Progenitor cell of endocrine pancreas (in vitro differentiated cells): Measurements from ENCODE around the gene RBM8A. TPM values are rescaled to one million over a fixed set of nuclear protein-coding genes. Genes with fewer than 3 reads are reported as not detected.
A peak's percentile ranks its signal among the peaks of the same experiment; 100 is the strongest.

Source experiments
- DNase-seq: peaks from one replicate; pipeline ENCODE4 v3.0.0; 2021; ENCODE audit warnings: low spot score; ENCODE audit not compliant: unreplicated experiment
- H3K27ac Mint-ChIP-seq: 2 replicates; pipeline ENCODE4 v1.8.0; 2021; ENCODE audit warnings: mild to moderate bottlenecking, moderate library complexity, mixed read lengths
- H3K27me3 Mint-ChIP-seq: 2 replicates; pipeline ENCODE4 v1.8.0; 2021; ENCODE audit warnings: mixed read lengths
- H3K36me3 Mint-ChIP-seq: 2 replicates; pipeline ENCODE4 v1.8.0; 2022; ENCODE audit warnings: mixed read lengths; ENCODE audit not compliant: insufficient read depth
- H3K4me1 Mint-ChIP-seq: 2 replicates; pipeline ENCODE4 v1.8.0; 2021; ENCODE audit warnings: low read depth, mixed read lengths
- H3K4me3 Mint-ChIP-seq: 2 replicates; pipeline ENCODE4 v1.8.0; 2021; ENCODE audit warnings: low read depth, mild to moderate bottlenecking, moderate library complexity, mixed read lengths
- H3K9me3 Mint-ChIP-seq: 2 replicates; pipeline ENCODE4 v1.8.0; 2021; ENCODE audit warnings: low read depth, mixed read lengths
- CTCF ChIP-seq: fragments of 200-600 bp; sonication (generic); IDR thresholded peaks from one replicate; pipeline ENCODE4 v1.5.0; 2021; ENCODE audit warnings: antibody characterized with exemption, mild to moderate bottlenecking; ENCODE audit not compliant: unreplicated experiment
- total RNA-seq: library from RNA; stranded (reverse); gene quantifications from 2 replicates; pipeline ENCODE4 v1.2.1, GENCODE V29; 2021

Gene RBM8A
- total RNA-seq, 1 donor from 2014 or later: 173 TPM

DNA sequence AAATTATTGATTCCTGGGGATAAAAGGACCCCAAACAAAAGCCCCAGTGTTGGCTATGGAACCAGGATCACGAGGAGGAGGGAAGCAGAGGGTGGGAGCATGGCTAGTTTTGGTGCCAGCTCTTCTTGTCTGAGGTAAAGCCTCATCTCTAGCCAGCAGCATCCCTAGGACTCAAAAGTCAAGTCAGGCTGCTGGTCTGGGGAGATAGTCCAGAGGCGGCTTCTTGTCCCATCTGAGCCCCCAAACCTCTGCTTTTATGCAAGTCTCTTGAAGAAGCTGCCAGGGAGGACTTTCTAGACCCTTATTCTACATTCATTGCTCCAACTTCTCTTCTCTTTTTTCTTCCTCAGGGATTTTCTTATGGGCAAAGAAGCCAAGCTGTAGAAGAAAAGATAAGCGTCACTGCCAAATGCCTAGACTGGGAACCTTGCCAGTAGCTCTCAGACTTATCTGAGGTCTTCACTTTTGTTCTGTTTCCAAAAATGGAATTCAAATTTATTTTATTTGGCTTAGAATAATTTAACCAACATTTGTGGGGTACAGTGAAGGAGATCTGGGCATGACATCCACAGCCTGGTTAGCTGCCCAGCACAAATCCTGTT is 34.7 kb downstream of the RBM8A start:
- no peak for DNase-seq
- H3K4me3 Mint-ChIP-seq: peak overlapping the region; percentile 51
- no peaks in the 10 kb centered on the region for H3K27me3 Mint-ChIP-seq
- H3K36me3 Mint-ChIP-seq: no peaks in the 10 kb centered on the region
- no peak for TF ChIP-seq CTCF
- H3K9me3 Mint-ChIP-seq: no peaks in the 10 kb centered on the region
- H3K4me1 Mint-ChIP-seq: peaks cover 24% of the 10 kb centered on the region
- H3K27ac Mint-ChIP-seq: peak overlapping the region; percentile 94

DNA sequence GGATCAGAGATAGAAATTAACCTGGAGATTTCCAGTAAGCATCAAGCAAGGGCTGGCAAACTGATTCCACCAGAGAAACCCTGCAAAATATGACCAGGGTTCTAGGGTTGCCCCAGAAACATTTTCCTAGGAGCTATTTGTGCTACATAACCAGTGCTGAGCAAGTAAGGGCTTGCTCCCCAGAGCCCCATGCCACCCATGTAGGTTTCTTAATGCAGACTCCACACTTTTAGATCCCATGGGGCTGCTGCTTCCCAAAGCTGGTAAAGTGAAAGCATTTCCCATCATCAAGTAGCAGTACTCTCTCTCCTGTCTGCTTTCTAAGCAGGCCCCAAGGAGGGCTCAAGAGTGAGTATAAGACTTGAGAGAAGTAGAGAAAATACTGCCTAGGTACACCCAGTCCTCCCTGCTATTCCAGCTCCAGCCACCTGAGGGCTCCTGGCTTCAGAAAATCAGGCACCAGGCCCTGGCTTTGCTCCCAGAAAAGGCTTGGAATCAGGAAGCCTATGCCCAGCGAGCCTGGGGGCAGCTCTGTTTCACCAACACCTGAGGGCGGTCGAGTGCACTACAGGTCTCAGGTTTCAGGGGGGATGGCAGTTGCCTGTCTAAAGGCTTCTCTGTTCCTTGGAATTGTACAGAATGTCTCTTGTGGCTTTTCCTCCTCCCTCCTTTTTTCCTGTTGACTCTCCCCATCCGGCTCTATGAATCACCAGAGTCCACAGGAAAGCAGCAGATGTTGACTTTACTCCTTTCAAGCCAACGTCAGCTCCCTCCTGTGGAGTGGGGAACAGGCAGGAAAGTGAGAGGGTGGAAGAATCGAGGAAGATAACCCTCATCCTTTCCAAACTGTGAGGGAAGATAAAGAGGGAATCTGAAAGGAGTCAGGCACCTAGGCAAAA is 35.4 kb downstream of the RBM8A start:
- Mint-ChIP-seq H3K27ac (peak overlapping the region; percentile 94), H3K36me3 (no peaks in the 10 kb centered on the region), H3K4me1 (peaks cover 29% of the 10 kb centered on the region), H3K27me3 (peaks cover 1% of the 10 kb centered on the region), H3K4me3 (peak overlapping the region; percentile 51), H3K9me3 (no peaks in the 10 kb centered on the region)
- DNase-seq: peak; percentile 89
- TF ChIP-seq CTCF: no peak

DNA sequence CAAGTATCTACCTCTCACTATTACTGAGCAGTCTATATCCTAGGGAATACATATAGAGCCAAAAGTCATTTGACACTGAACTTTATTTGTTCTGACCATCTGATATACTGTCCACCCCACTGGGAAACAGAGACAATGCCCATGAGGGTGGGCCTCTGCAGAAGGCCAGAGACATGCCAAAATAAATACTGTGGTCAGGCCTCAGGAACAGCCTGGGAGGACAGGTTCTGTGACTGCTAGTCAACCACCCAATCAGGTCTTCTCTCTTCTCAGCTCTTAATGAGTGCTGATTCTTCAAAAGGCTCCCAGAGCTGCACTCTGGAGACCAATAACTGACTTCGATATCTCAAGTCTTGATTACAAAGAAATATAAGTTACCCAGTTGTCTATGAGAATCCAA is 36.1 kb downstream of the RBM8A start:
- Mint-ChIP-seq H3K27ac (peak overlapping the region; percentile 45), H3K27me3 (peaks cover 8% of the 10 kb centered on the region), H3K4me1 (peaks cover 33% of the 10 kb centered on the region), H3K36me3 (no peaks in the 10 kb centered on the region), H3K9me3 (no peaks in the 10 kb centered on the region), H3K4me3 (no peak overlapping the region)
- no peak for TF ChIP-seq CTCF
- no peak for DNase-seq

DNA sequence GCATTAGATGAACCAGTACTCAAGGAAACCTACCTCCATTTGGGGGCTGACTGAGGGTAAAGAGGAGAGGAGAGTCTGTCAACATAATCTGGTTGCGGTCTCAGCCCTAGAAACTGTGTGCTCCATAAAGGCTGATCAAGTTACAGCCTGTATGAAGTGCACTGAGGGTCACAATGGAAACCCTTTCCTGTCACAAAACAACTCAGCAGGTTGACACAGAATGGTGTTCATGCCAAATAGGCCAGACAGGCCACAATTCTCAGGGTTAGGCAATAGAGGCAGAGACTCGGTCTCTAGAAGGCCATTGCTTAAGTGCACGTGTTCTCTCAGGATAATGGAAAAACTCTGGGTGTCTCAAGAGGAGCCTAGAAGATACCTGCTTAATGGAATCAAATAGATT is 37.6 kb downstream of the RBM8A start:
- no peak for DNase-seq
- H3K4me1 Mint-ChIP-seq: peaks cover 33% of the 10 kb centered on the region
- no peaks in the 10 kb centered on the region for H3K9me3 Mint-ChIP-seq
- no peak overlapping the region for H3K27ac Mint-ChIP-seq
- peaks cover 17% of the 10 kb centered on the region for H3K27me3 Mint-ChIP-seq
- TF ChIP-seq CTCF: no peak
- no peak overlapping the region for H3K4me3 Mint-ChIP-seq
- no peaks in the 10 kb centered on the region for H3K36me3 Mint-ChIP-seq

DNA sequence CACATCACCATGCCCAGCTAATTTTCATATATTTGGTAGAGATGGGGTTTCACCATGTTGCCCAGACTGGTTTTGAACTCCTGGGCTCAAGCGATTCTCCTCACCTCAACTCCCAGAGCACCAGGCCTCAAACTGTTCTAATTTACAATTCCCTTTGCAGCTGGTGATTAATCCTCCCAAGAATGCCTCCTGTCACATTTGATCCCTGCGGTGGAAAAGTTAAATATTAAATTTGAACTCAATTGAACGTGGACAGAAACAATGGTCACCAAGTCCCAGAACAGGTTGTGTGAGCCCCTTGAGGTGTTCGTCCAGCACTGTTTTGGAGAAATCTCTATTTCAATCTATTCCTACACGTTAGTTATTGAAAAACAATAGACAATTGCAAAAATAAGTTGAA is 39.7 kb downstream of the RBM8A start:
- peaks cover 36% of the 10 kb centered on the region for H3K27me3 Mint-ChIP-seq
- peak overlapping the region; percentile 86 for H3K27ac Mint-ChIP-seq

More for the DNA sequence above, 39.7 kb downstream of the RBM8A start:
- Mint-ChIP-seq H3K9me3 (no peaks in the 10 kb centered on the region), H3K4me3 (peak overlapping the region; percentile 14), H3K36me3 (no peaks in the 10 kb centered on the region), H3K4me1 (peaks cover 29% of the 10 kb centered on the region)
- TF ChIP-seq CTCF: no peak
- no peak for DNase-seq
